Prostate gland (tissue), 2 donors: Measurements from ENCODE around the gene EEF1AKMT1. TPM values are rescaled to one million over a fixed set of nuclear protein-coding genes. Genes with fewer than 3 reads are reported as not detected.
"Not testable (repeated sequence)": the region's sequence is repeated elsewhere in the genome, so short reads cannot be mapped to it uniquely, and the experiment has no call there.

Experiments
- DNase-seq: peaks from one replicate; pipeline ENCODE4 v3.0.0-alpha.2; 2019; ENCODE audit warnings: low spot score
- H3K27ac ChIP-seq, 2 donors: fragments of 200-600 bp; sonication (generic); 2 replicates each; pipeline ENCODE4 v1.5.1; 2017 to 2019
- H3K27me3 ChIP-seq: fragments of 200-600 bp; sonication (generic); replicated peaks from 2 replicates; pipeline ENCODE4 v1.5.1; 2019; ENCODE audit not compliant: insufficient read depth
- H3K36me3 ChIP-seq, 2 donors: fragments of 200-600 bp; sonication (generic); 1 replicate in 1 of 2; 2 replicates in 1 of 2; pipeline versions ENCODE4 v1.5.1 to v1.8.1; 2017 to 2019
- H3K4me1 ChIP-seq: fragments of 200-600 bp; sonication (generic); replicated peaks from 2 replicates; pipeline ENCODE4 v1.5.1; 2019
- H3K4me3 ChIP-seq, 2 donors: fragments of 200-600 bp; sonication (generic); 2 replicates each; pipeline ENCODE4 v1.5.1; 2017 to 2019
- H3K9me3 ChIP-seq: fragments of 200-600 bp; sonication (generic); 2 replicates; pipeline ENCODE4 v1.5.1; 2017
- CTCF ChIP-seq, 4 experiments: fragments of 200-600 bp in 2 of 4; fragments of 450-650 bp in 2 of 4; sonication (generic) in 2 of 4; IDR thresholded peaks; 1 replicate in 3 of 4; 2 replicates in 1 of 4; pipeline ENCODE4 v1.5.1; 2016 to 2019; ENCODE audit warnings: antibody characterized with exemption in 4 of 4, mild to moderate bottlenecking in 2 of 4, moderate library complexity in 2 of 4
- POLR2A ChIP-seq: fragments of 450-650 bp; IDR thresholded peaks from one replicate; pipeline ENCODE4 v1.6.1; 2016; ENCODE audit warnings: antibody characterized with exemption, mild to moderate bottlenecking
- POLR2AphosphoS5 ChIP-seq: sonication (generic); formaldehyde crosslinking; IDR thresholded peaks from one replicate; pipeline ENCODE4 v1.6.1; 2017; ENCODE audit warnings: antibody characterized with exemption
- WGBS: methylation state at CpG from one replicate; pipeline ENCODE4 v1.1.5; 2018; 5-methylcytosine and 5-hydroxymethylcytosine counted together
- intact Hi-C: fragments of 100-400 bp; cut with DNase I; formaldehyde crosslinking; loops from one replicate; pipeline ENCODE4 v1.14.2; 2022
- total RNA-seq, 2 donors: library from RNA; depleted of rRNA; stranded (reverse); fragments of >200 nt; gene quantifications; one replicate each; pipeline ENCODE4 v1.1.0, GENCODE V29; 2016

The EEF1AKMT1 gene
- total RNA-seq, 2 donors from 2014 or later, result 11.4 to 31.6 TPM

- no peak for TF ChIP-seq POLR2AphosphoS5
- no peak for TF ChIP-seq POLR2A
- no peak for TF ChIP-seq CTCF (IDR thresholded peaks at IDR 0.05)
- WGBS, result 100% methylated on average over 1 of the region's 1 CpG
- intact Hi-C loops, result no loop called here
- no peaks in the 10 kb centered on the region for H3K4me1 ChIP-seq
- no peak overlapping the region for H3K4me3 ChIP-seq
- no peaks in the 10 kb centered on the region for H3K27me3 ChIP-seq
- no peak for DNase-seq
- H3K36me3 ChIP-seq, result no peaks in the 10 kb centered on the region
- H3K27ac ChIP-seq, result no peak overlapping the region
- no peaks in the 10 kb centered on the region for H3K9me3 ChIP-seq
Observed at GRCh38 chr13:20682061-20682460, 91.7 kb downstream of the EEF1AKMT1 start.

DNA sequence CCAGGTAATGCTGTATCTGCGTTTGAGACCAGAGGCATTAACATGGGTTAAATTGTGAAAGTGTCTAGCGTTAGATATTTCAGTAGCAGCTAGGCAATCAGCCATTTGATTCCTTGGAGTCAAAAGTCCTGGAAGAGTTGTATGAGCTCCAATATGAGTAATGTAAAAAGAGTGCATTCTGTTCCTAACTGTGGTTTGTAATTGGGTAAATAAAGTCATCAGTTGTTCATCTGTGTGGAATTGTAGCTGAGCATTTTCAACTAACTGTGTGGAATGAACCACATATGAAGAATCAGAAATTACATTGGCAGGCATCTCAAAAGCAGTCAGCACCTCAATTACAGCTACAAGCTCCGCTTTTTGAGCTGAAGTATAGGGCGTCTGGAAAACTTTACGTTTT is 92.3 kb downstream of the EEF1AKMT1 start:
- H3K4me3 ChIP-seq, H3K27ac ChIP-seq, intact Hi-C loops, H3K4me1 ChIP-seq, H3K27me3 ChIP-seq, DNase-seq, H3K36me3 ChIP-seq, H3K9me3 ChIP-seq: not testable (repeated sequence)
- WGBS, result 88% methylated on average over 5 of the region's 5 CpGs

DNA sequence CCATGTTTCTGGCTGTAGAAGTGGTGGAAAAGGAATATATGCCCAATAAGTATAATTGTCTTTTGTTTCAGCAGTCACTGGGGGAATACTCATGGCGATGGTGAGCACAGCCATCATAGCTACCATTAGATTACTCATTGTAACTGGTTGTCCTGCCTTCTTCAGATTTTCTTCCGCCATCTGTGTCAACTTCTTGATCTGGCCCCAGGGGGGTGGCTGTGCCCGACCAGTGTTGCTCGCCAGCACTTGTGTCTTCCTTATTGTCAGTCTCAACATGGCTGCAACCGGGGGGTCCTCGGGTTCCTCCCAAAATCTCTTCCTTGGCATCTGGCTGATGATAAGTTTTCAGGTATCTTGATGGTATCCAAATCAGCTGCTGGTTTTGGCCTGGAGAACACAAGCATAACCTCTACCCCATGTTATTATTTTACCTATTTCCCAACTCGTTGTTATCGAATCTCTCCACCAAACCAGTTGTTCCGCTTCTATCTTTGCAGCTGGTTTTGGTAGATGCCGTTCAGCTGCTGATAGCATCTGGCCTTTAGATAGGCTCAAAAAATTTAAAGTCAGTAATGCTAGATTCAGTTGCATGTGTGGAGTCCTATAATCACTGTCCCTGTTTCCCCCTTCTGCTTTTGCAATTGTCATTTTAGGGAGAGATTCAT is 93.2 kb downstream of the EEF1AKMT1 start:
- 92% methylated on average over 10 of the region's 10 CpGs for WGBS
- H3K27me3 ChIP-seq, result no peaks in the 10 kb centered on the region
- TF ChIP-seq POLR2A (no peak), CTCF (IDR thresholded peaks at IDR 0.05) (no peak), POLR2AphosphoS5 (no peak)
- no peak overlapping the region for H3K4me3 ChIP-seq
- no peaks in the 10 kb centered on the region for H3K4me1 ChIP-seq
- no peak overlapping the region for H3K27ac ChIP-seq
- intact Hi-C loops, result no loop called here
- no peak for DNase-seq
- H3K36me3 ChIP-seq, result no peaks in the 10 kb centered on the region
- no peaks in the 10 kb centered on the region for H3K9me3 ChIP-seq

DNA sequence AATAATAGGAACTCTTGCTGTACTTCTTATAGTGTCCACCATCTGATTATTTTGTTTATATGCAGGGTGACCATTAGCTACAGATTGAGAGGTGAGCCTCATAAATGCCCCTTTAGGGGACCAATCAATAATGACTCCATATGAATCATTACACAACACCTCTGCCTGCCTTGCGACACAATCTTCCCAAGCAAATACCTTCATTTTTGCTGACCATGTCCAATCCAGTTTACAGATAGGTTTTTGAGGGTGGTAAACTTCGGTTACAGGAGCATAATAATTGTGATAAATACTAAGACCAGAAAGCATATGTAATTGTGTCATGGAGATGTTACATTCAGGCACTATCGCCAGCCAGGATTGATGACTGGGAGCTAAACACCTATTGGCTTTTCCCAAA is 93.9 kb downstream of the EEF1AKMT1 start:
- Histone ChIP-seq H3K27me3 (no peaks in the 10 kb centered on the region), H3K4me1 (no peaks in the 10 kb centered on the region), H3K4me3 (no peak overlapping the region), H3K27ac (no peak overlapping the region), H3K36me3 (no peaks in the 10 kb centered on the region), H3K9me3 (no peaks in the 10 kb centered on the region)
- TF ChIP-seq CTCF (IDR thresholded peaks at IDR 0.05), result no peak
- TF ChIP-seq POLR2AphosphoS5, result no peak
- no peak for TF ChIP-seq POLR2A
- intact Hi-C loops, result no loop called here
- 82% methylated on average over 3 of the region's 3 CpGs for WGBS
- DNase-seq, result no peak

Other genes with a start within 250 kb of the EEF1AKMT1 start
- gene CRYL1, start 248.1 kb downstream of the EEF1AKMT1 start, total RNA-seq, result 10 to 100 TPM; 35.3 to 75.5 TPM
- gene IFT88, start 206.8 kb downstream of the EEF1AKMT1 start, total RNA-seq, result 10 to 100 TPM; 10.8 to 22.0 TPM
- gene IL17D, start 70.3 kb downstream of the EEF1AKMT1 start, total RNA-seq, result 1 to 10 TPM; 1.5 to 3.7 TPM
- gene XPO4, start 128.8 kb upstream of the EEF1AKMT1 start, total RNA-seq, result 10 to 100 TPM; 13.3 to 21.0 TPM